Endothelial cell of umbilical vein (primary cell): ENCODE measurements around the gene HIVEP3. TPM values are rescaled to one million over a fixed set of nuclear protein-coding genes. Genes with fewer than 3 reads are reported as not detected.

Source experiments
- BruUV-seq: library from RNA; stranded (reverse); fragments of 400-500 nt; replicated peaks from 2 replicates; lab custom pipeline; 2021; lab: Mats Ljungman, UMichigan
- CTCF ChIA-PET: fragments of 300-600, 350-600 bp; sonication (Branson Sonifier 250); formaldehyde crosslinking; loops from one replicate; lab custom pipeline; 2021; ENCODE audit warnings: antibody characterized with exemption, inconsistent platforms; lab: Charles Lee
- POLR2A ChIA-PET: fragments of 300-600, 350-600 bp; sonication (Branson Sonifier 250); formaldehyde crosslinking; loops from one replicate; lab custom pipeline; 2021; ENCODE audit warnings: antibody characterized with exemption, inconsistent platforms; lab: Charles Lee
- DNase-seq: peaks from one replicate; pipeline ENCODE4 v3.0.0-alpha.2; 2011; ENCODE audit warnings: low read depth, low spot score
- FAIRE-seq: peaks from 2 replicates; lab custom pipeline; 2011; peaks lifted over from hg19 to GRCh38; lab: Jason Lieb, UNC
- H2AFZ ChIP-seq: 2 replicates; pipeline ENCODE4 v1.6.0; 2012; ENCODE audit warnings: low read depth, low read length, control low read depth, inconsistent platforms
- H3K27ac ChIP-seq: 2 replicates; pipeline ENCODE4 v1.5.1; 2011; ENCODE audit warnings: low read depth, mild to moderate bottlenecking, control low read depth, low read length, moderate library complexity; ENCODE audit not compliant: insufficient read depth
- H3K27me3 ChIP-seq, 2 experiments: 2 replicates each; pipeline versions ENCODE4 v1.6.0 to v1.6.1; 2011; ENCODE audit warnings: low read length in 2 of 2, mixed read lengths in 1 of 2; ENCODE audit not compliant: control insufficient read depth in 2 of 2, insufficient read depth in 2 of 2
- H3K36me3 ChIP-seq, 2 experiments: 2 replicates in 1 of 2; 3 replicates in 1 of 2; pipeline ENCODE4 v1.5.1; 2011; ENCODE audit warnings: low read length in 2 of 2, mild to moderate bottlenecking in 1 of 2, moderate library complexity in 1 of 2; ENCODE audit not compliant: control insufficient read depth in 2 of 2, insufficient read depth in 2 of 2; ENCODE audit errors: extremely low read depth in 1 of 2
- H3K4me1 ChIP-seq: 3 replicates; pipeline ENCODE4 v1.5.1; 2011; ENCODE audit warnings: mild to moderate bottlenecking, low read length; ENCODE audit not compliant: control insufficient read depth, insufficient read depth; ENCODE audit errors: extremely low read depth
- H3K4me2 ChIP-seq: 2 replicates; pipeline ENCODE4 v1.6.1; 2011; ENCODE audit warnings: low read length, control low read depth, mixed read lengths; ENCODE audit not compliant: insufficient read depth
- H3K4me3 ChIP-seq, 3 experiments: fragments of 200-600 bp in 1 of 3; sonication (generic), shearing (Covaris generic) in 1 of 3; replicated peaks in 1 of 3; 2 replicates each; pipeline ENCODE4 v1.5.1; 2011 to 2016; ENCODE audit warnings: control low read depth in 3 of 3, low read length in 3 of 3, mild to moderate bottlenecking in 2 of 3, inconsistent platforms in 1 of 3, low read depth in 1 of 3, moderate library complexity in 1 of 3; ENCODE audit not compliant: insufficient read depth in 1 of 3
- H3K79me2 ChIP-seq: 2 replicates; pipeline ENCODE4 v1.6.0; 2012; ENCODE audit warnings: low read length, inconsistent platforms; ENCODE audit not compliant: control insufficient read depth, insufficient read depth
- H3K9ac ChIP-seq: replicated peaks from 2 replicates; pipeline ENCODE3; 2011; ENCODE audit warnings: low read length, control low read depth; ENCODE audit not compliant: insufficient read depth; ENCODE audit errors: extremely low read depth
- H3K9me1 ChIP-seq: replicated peaks from 3 replicates; pipeline ENCODE4 v1.6.0; 2011; ENCODE audit warnings: mild to moderate bottlenecking, low read length; ENCODE audit not compliant: control insufficient read depth, insufficient read depth; ENCODE audit errors: extremely low read depth
- H3K9me3 ChIP-seq: replicated peaks from 2 replicates; pipeline ENCODE4 v1.5.1; 2012; ENCODE audit warnings: low read length, inconsistent platforms; ENCODE audit not compliant: control insufficient read depth, insufficient read depth
- H4K20me1 ChIP-seq: replicated peaks from 2 replicates; pipeline ENCODE3; 2011; ENCODE audit warnings: mild to moderate bottlenecking, low read length; ENCODE audit not compliant: control insufficient read depth, insufficient read depth; ENCODE audit errors: extremely low read depth
- EZH2 ChIP-seq: IDR thresholded peaks from 2 replicates; pipeline ENCODE4 v1.6.1; 2012; ENCODE audit warnings: borderline replicate concordance, low read depth, mild to moderate bottlenecking, moderate library complexity, low read length, inconsistent platforms; ENCODE audit not compliant: severe bottlenecking
- FOS ChIP-seq: IDR thresholded peaks from 2 replicates; pipeline ENCODE4 v1.6.1; 2011; ENCODE audit warnings: mild to moderate bottlenecking, low read length, moderate library complexity, borderline replicate concordance; ENCODE audit not compliant: insufficient read depth
- GATA2 ChIP-seq: IDR thresholded peaks from 2 replicates; pipeline ENCODE4 v1.7.0; 2011; ENCODE audit warnings: low read depth, mild to moderate bottlenecking, moderate library complexity, mixed read lengths, low read length; ENCODE audit not compliant: insufficient read length, insufficient read depth
- JUN ChIP-seq: IDR thresholded peaks from 2 replicates; pipeline ENCODE4 v1.6.1; 2011; ENCODE audit warnings: borderline replicate concordance, low read depth; ENCODE audit not compliant: insufficient read length, insufficient read depth
- MAX ChIP-seq: IDR thresholded peaks from 2 replicates; pipeline ENCODE4 v1.6.1; 2011; ENCODE audit not compliant: insufficient read depth, insufficient read length
- MYC ChIP-seq: IDR thresholded peaks from one replicate; pipeline ENCODE4 v1.6.1; 2011; ENCODE audit warnings: mild to moderate bottlenecking, low read depth, low read length
- POLR2A ChIP-seq: IDR thresholded peaks from 2 replicates; pipeline ENCODE4 v1.6.1; 2012; ENCODE audit warnings: low read depth, mild to moderate bottlenecking, control low read depth, low read length
- POLR2AphosphoS5 ChIP-seq: IDR thresholded peaks from 2 replicates; pipeline ENCODE4 v1.6.1; 2012; ENCODE audit warnings: low read depth, mild to moderate bottlenecking, control low read depth, low read length, moderate library complexity; ENCODE audit not compliant: insufficient read depth
- dilution Hi-C: fragments of 300-500 bp; cut with MboI; formaldehyde crosslinking; loops from one replicate; pipeline ENCODE4 v1.15.0; 2019; ENCODE audit warnings: low sequenced_read_pairs; ENCODE audit not compliant: extremely low pct_ligation_motif_present
- intact Hi-C: fragments of 100-400 bp; cut with micrococcal nuclease; formaldehyde crosslinking; loops from one replicate; pipeline ENCODE4 v1.10.0; 2022
- polyA plus RNA-seq, 4 experiments: library from polyadenylated mRNA; depleted of rRNA in 3 of 4; stranded (reverse) in 3 of 4; unstranded in 1 of 4; fragments of >200 nt; gene quantifications; 2 replicates each; pipeline versions ENCODE4 v1.2.1 to v1.2.3, GENCODE V29; 2011 to 2012; ENCODE audit warnings: missing spikeins in 1 of 4
- total RNA-seq: library from RNA; stranded (reverse); gene quantifications from 2 replicates; pipeline ENCODE4 v1.2.3, GENCODE V29; 2021
- TF ChIP-seq, protein P1 (sequence below), 2 donors: IDR thresholded peaks; 1 replicate in 1 of 2; 2 replicates in 1 of 2; pipeline ENCODE4 v1.5.1; 2011; ENCODE audit warnings: low read length in 2 of 2, mild to moderate bottlenecking in 2 of 2, moderate library complexity in 2 of 2, control low read depth in 1 of 2, inconsistent platforms in 1 of 2, low read depth in 1 of 2; ENCODE audit not compliant: insufficient read depth in 1 of 2; ENCODE audit errors: extremely low read depth in 1 of 2

The HIVEP3 gene
- total and polyA plus RNA-seq, 2 donors (not counting 3 experiments of a cell fraction or from before 2014, with no cell fraction given): 3.4 to 4.0 TPM

DNA sequence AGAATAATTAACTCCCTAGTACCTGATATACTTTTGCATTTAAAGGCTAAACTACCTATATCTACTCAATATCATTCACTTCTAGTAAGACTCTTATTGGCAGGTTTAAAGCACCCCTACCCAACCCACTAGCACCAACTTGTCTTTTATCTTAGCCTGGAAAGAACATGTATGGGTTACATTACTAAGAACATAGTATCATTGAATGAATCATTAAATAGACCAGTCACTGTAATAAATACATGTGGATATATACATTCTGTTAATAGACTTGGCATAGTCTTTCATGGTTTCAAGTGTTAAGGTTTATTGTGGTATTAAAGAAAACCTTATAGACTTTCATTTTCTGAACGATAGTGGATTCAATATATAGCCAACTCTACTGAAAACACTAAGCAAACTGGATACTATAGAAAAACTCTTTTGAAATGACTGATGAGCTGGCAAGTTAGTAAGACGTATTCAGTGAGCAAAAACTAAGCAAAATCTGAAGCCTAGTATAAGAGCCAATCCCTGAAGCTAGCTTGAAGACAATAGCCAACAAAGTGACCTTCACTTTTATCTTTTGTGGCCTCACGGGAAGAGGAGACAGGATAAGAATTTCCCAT lies 10.3 kb downstream of the HIVEP3 start:
- no peaks in the 10 kb centered on the region for H4K20me1 ChIP-seq
- no peaks in the 10 kb centered on the region for H3K36me3 ChIP-seq
- no peaks in the 10 kb centered on the region for H3K27me3 ChIP-seq
- DNase-seq (no peak), FAIRE-seq (no peak)
- H3K9me3 ChIP-seq: no peaks in the 10 kb centered on the region
- BruUV-seq: no TSS peak
- no peak overlapping the region for H3K4me3 ChIP-seq
- no peak overlapping the region for H2AFZ ChIP-seq
- H3K27ac ChIP-seq: no peak overlapping the region
- H3K9me1 ChIP-seq: no peaks in the 10 kb centered on the region
- no peak overlapping the region for H3K9ac ChIP-seq
- dilution Hi-C loops (no loop called here), intact Hi-C loops (loop anchor here (10.0 kb wide), 1 partner anchor 254 kb away; no protein-coding TSS in a partner anchor)
- ChIA-PET POLR2A (no interaction called here), CTCF (no interaction called here)
- TF ChIP-seq, protein P1, sequence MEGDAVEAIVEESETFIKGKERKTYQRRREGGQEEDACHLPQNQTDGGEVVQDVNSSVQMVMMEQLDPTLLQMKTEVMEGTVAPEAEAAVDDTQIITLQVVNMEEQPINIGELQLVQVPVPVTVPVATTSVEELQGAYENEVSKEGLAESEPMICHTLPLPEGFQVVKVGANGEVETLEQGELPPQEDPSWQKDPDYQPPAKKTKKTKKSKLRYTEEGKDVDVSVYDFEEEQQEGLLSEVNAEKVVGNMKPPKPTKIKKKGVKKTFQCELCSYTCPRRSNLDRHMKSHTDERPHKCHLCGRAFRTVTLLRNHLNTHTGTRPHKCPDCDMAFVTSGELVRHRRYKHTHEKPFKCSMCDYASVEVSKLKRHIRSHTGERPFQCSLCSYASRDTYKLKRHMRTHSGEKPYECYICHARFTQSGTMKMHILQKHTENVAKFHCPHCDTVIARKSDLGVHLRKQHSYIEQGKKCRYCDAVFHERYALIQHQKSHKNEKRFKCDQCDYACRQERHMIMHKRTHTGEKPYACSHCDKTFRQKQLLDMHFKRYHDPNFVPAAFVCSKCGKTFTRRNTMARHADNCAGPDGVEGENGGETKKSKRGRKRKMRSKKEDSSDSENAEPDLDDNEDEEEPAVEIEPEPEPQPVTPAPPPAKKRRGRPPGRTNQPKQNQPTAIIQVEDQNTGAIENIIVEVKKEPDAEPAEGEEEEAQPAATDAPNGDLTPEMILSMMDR (IDR thresholded peaks at IDR 0.05; ENCODE audit: extremely low read depth in 1 of 2, insufficient read depth in 1 of 2, low read depth in 1 of 2, low read length in 2 of 2): no peak
- TF ChIP-seq GATA2 (no peak), POLR2A (no peak), JUN (no peak)
- no peaks in the 10 kb centered on the region for H3K79me2 ChIP-seq
- H3K4me2 ChIP-seq: no peak overlapping the region
- H3K4me1 ChIP-seq: peaks cover under 1% of the 10 kb centered on the region

DNA sequence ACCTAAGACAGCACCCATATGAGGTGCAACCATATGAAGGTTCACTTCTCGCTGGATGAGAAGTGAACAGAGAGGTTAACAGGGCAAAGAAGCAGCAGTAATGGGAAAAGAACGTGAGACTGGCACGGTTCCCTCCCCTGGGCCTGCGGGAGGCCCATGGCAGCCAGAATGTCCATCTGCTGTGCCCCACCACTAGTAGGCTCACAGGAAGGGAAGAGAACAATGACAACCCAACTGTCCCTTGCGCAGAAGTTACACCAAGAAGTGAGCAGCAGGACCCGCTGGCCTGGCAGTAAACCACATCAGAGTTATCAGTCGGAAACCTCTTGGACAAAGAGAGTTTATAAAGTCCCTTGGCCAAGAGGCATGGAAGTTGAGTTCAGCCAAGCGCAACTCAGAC lies 11.3 kb downstream of the HIVEP3 start:
- Histone ChIP-seq H3K9ac (no peak overlapping the region), H3K4me1 (peaks cover 10% of the 10 kb centered on the region), H3K36me3 (no peaks in the 10 kb centered on the region), H4K20me1 (no peaks in the 10 kb centered on the region), H3K4me3 (no peak overlapping the region), H3K9me3 (no peaks in the 10 kb centered on the region), H3K79me2 (no peaks in the 10 kb centered on the region), H3K27me3 (no peaks in the 10 kb centered on the region), H3K27ac (no peak overlapping the region), H2AFZ (no peak overlapping the region), H3K4me2 (no peak overlapping the region), H3K9me1 (no peaks in the 10 kb centered on the region)
- BruUV-seq: no TSS peak
- TF ChIP-seq POLR2AphosphoS5 (no peak), EZH2 (no peak), MYC (no peak), MAX (no peak), JUN (no peak), POLR2A (no peak), FOS (no peak), GATA2 (no peak)
- TF ChIP-seq, protein P1 (IDR thresholded peaks at IDR 0.05; ENCODE audit: extremely low read depth in 1 of 2, insufficient read depth in 1 of 2, low read depth in 1 of 2, low read length in 2 of 2): no peak
- DNase-seq (no peak), FAIRE-seq (no peak)
- ChIA-PET CTCF (no interaction called here), POLR2A (no interaction called here)
- intact Hi-C loops: loop anchor here (10.0 kb wide), 1 partner anchor 253 kb away; no protein-coding TSS in a partner anchor
- dilution Hi-C loops: no loop called here
